DMS114 treated with DMSO at 0.1 percent for 48 hours (cell line): Measurements from ENCODE around the gene JADE2.
"Not testable (repeated sequence)": the region's sequence is repeated elsewhere in the genome, so short reads cannot be mapped to it uniquely, and the experiment has no call there.

Experiments
- DNase-seq: peaks from one replicate; lab custom pipeline; 2025; ENCODE audit not compliant: unreplicated experiment; lab: John Stamatoyannopoulos, UW

JADE2 gene

DNA sequence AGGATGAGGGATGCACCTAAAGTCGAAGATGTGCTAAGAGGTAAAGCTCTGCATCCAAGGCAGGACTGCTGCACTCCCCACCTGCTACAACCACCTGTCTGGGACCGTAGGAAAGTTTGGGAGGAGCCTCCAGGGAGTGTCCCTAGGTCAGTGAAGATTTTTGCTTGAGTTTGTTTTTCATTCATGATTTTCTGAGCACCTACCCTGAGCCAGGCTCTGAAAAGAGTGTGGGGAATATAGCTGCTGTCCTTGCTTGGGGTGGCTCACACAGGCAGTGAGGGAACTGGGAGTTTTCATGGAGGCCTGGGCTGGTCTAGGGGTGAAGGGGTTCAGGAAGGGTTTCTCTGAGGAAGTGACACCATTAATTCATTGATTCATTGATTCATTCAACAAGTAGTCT is 58.3 kb downstream of the JADE2 start:
- no peak for DNase-seq

GRCh38 chr5:134584662-134585061 is 59.2 kb downstream of the JADE2 start:
- DNase-seq = no peak

- no peak for DNase-seq
Measured at GRCh38 chr5:134585966-134586365, 60.5 kb downstream of the JADE2 start.

DNA sequence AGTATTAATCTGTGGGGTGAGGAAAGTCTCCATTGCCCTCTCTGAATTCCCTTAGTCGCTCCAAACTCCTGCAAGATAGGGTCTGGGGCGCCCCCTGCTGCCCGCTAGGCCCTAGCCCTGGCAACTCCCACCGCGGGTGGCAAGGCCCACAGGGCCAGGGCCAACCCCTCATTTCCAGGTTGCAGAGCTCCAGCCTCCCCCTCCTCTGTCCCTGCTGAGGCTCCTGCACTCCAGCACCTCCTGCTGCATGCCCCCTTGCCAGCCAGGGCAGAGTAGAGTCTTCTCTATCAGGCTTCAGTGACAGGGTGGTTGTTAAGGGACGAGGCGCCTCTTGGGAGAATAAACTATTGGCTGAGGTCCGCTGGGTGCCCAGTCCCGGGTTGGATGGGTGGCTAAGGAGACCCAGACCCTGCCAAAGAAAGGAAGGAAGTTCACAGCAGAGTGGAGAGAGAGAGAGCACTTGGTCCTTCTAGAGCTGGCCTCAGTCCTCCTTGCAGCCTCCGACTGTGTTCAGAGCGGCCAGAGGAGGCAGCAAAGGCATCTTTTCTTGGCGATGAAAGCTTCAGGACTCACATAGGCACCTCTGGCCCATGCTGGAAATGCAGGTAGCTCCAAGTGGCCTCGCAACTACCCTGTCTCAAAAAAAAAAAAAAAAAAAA is 61.5 kb downstream of the JADE2 start:
- DNase-seq = peak; percentile 33

DNA sequence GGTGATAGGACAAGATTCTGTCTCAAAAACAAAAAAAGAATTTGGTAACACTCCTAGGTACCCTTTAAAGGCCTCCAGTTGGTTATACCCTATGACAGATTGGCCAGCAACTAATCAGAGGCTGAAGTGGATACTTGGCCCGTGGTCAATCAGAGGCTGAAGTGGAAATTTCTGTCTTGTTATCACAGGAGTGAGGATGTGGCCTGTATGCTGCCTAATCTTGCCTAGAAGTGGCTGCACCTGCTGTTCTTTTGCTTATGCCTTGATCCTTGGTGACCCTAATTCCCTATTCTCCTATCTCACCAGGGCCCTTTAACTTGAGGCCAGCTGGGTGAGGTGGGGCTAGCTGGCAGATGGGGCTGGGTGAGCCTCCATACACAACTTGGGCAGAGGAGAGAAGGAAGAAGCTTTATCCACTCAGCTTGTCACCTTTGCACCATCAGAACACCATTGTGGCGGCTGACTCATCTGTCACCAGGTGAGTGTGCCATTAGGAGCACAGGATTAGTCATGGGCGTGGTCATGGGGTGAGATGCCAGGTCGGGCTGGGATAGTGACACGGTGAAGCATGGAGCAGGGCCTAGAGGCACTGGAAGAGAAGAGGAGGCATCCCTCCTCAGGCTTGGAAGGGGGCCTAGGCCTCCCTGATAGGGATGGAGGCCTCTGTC is 65.7 kb downstream of the JADE2 start:
- DNase-seq = no peak

GRCh38 chr5:134592141-134592746 is 66.8 kb downstream of the JADE2 start:
- DNase-seq = no peak

GRCh38 chr5:134594336-134594735 is 68.9 kb downstream of the JADE2 start:
- DNase-seq = no peak

GRCh38 chr5:134594797-134595457 is 69.5 kb downstream of the JADE2 start:
- no peak for DNase-seq

DNA sequence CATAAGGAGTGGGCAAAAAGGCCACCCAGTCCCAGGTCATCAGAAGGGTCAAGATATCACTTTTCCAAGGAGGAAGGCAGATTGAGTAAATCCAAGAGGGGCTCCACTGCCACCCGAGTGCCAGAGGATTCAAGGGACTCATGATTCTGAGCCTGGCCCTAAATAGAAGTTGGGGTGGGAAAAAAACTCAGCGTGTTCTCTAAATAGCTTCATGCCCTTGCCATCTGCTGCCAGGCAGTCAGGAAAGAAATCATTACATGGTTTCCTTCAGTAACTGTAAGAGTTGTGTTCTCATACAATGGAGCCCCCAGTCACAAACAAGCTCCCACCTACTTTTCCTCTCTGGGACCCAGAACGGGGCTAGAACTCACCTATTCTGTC is 70.0 kb downstream of the JADE2 start:
- no peak for DNase-seq

GRCh38 chr5:134599820-134600219 is 74.3 kb downstream of the JADE2 start:
- not testable (repeated sequence) for DNase-seq

- no peak for DNase-seq
Measured at GRCh38 chr5:134600600-134600999, 75.1 kb downstream of the JADE2 start.

GRCh38 chr5:134603059-134603458 is 77.6 kb downstream of the JADE2 start:
- DNase-seq = no peak

DNA sequence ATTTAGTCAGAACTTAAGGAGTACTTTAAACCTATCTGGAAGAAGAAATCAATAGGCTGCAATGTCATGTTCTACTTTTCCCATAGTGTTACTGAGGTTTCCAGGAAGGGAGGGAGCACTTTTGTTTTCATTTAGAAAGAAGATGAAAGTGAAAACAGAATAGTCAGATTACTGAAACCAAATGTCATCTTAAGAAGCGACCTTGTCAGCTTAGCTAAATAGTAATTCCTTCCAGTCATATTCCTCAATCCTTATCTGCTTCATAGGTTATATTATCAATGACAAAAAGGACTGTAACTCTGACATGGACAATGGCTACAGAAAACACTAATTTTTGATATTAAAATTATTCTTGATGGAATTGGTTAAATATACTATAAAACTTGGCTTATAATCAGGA is 79.4 kb downstream of the JADE2 start:
- DNase-seq = no peak

GRCh38 chr5:134606726-134607125 is 81.3 kb downstream of the JADE2 start:
- DNase-seq = no peak

DNA sequence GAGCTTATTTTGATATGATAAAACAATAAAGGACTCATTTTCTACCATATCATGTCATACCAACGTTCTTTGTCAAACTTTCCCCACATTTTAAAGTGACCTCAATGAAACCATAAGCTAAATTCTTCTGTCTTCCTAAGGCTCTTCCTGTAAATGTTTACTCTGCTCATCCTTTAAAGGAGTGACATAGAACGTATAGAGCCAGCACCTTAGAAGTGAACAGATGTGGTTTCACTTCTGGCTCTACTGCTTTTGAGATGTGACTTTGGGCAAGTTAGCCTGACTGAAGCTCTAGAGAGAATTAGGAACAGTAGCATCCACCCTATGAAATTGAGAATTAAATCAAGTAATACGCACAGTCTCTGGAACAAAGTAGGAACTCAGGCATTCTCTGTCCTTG is 83.1 kb downstream of the JADE2 start:
- no peak for DNase-seq

DNA sequence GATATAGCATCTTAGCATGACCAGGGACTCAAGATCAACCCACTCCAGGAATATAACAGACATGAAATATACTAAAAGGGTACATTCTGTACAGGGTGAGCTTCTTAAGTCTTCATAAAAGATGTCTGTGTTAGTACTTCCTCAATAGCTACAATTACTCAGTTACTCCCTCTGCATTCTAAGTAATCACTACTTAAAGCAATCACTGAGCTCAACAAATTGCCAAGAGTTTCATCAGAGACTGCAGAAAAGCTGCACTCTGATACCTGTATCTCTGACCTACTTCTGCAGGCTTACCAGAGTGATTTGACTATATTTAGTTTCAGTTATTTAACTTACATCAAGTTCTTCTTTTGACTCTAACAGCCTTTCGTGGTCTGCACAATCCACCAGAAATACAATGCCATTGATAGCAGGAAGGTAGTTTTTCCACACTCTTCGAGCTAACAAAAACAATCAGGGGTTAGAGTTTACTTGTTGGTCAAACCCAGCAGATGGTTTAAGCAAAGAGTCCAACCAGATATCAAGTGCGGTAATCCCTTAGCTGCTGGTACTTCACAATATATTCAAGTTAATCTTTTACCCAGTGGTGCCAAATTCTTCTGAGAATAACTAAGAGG is 83.9 kb downstream of the JADE2 start:
- DNase-seq = no peak

DNA sequence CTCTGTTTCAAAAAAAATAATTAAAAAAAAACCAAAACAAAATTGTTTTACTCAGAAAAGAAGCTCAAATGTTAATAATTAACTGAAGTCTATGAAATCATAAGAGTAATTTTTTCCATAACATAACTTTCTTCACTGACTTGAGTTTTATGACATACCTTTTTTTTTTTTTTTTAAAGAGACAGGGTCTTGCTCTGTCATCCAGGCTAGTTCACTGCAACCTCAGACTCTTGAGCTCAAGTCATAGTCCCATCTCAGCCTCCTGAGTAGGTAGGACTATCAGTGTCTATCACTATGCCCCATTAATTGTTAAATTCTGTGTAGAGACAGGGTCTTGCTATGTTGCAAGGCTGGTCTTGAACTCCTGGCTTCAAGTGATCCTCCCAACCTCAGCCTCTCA is 85.3 kb downstream of the JADE2 start:
- DNase-seq = no peak

DNA sequence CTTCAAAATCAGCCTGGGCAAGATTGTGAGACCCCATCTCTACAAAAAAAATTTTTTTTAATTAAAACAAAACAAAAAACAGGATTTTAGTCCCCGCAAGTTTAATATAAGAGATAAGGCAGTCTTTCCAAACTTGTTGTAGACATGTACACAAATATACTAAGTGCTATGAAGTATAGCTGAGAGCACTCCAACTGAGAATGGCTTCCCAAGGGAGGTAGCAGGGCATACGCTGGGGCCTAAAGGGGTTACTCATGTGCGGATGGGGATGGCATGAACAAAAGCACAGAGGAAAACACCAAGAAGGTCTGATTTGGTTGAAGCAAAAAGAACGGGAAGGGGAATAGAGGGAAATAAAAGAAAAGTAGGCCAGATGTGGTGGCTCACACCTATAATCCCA is 86.0 kb downstream of the JADE2 start:
- no peak for DNase-seq

GRCh38 chr5:134614450-134615085 is 89.1 kb downstream of the JADE2 start:
- no peak for DNase-seq

GRCh38 chr5:134620634-134621033 is 95.2 kb downstream of the JADE2 start:
- no peak for DNase-seq

GRCh38 chr5:134625559-134625958 is 100.1 kb downstream of the JADE2 start:
- DNase-seq = no peak
